ENCODE results near the gene NDUFA11.

NDUFA11 gene

GRCh38 chr19:5873617-5874199 is 29.9 kb downstream of the NDUFA11 start:
- DNase-seq (ENCODE audit: low spot score) = no peak
- no peak for TF ChIP-seq CTCF (IDR thresholded peaks at IDR 0.05; ENCODE audit: extremely low read depth, missing control alignments)

- TF ChIP-seq CTCF (IDR thresholded peaks at IDR 0.05; ENCODE audit: extremely low read depth, missing control alignments) = no peak
- DNase-seq (ENCODE audit: low spot score) = no peak
These were observed 32.6 kb downstream of the NDUFA11 start for GRCh38 chr19:5870986-5871394.

- TF ChIP-seq CTCF (IDR thresholded peaks at IDR 0.05; ENCODE audit: extremely low read depth, missing control alignments) = no peak
- DNase-seq (ENCODE audit: low spot score) = no peak
These were observed 36.1 kb downstream of the NDUFA11 start for GRCh38 chr19:5867201-5868136.

GRCh38 chr19:5865772-5866171 is 37.8 kb downstream of the NDUFA11 start:
- DNase-seq (ENCODE audit: low spot score) = no peak
- no peak for TF ChIP-seq CTCF (IDR thresholded peaks at IDR 0.05; ENCODE audit: extremely low read depth, missing control alignments)

GRCh38 chr19:5864725-5865486 is 38.7 kb downstream of the NDUFA11 start:
- no peak for DNase-seq (ENCODE audit: low spot score)
- no peak for TF ChIP-seq CTCF (IDR thresholded peaks at IDR 0.05; ENCODE audit: extremely low read depth, missing control alignments)

- no peak for TF ChIP-seq CTCF (IDR thresholded peaks at IDR 0.05; ENCODE audit: extremely low read depth, missing control alignments)
These were observed 39.4 kb downstream of the NDUFA11 start for GRCh38 chr19:5864013-5864720.

More at GRCh38 chr19:5864013-5864720, 39.4 kb downstream of the NDUFA11 start:
- no peak for DNase-seq (ENCODE audit: low spot score)

Measured in GM20000 (cell line).